ENCODE data around the gene ZDHHC12. TPM values are rescaled to one million over a fixed set of nuclear protein-coding genes. Genes with fewer than 3 reads are reported as not detected.

The ZDHHC12 gene
- total and polyA plus RNA-seq, 2 of the 13 experiments (the other 11 are each of a cell fraction or from before 2014, with no cell fraction given): 25.4 to 28.0 TPM

- TF ChIP-seq MYPOP (CRISPR knock-in tag; IDR thresholded peaks at IDR 0.05) (peak; percentile 84), ZNF841 (CRISPR knock-in tag; IDR thresholded peaks at IDR 0.05; ENCODE audit: borderline replicate concordance) (no peak), PRDM10 (CRISPR knock-in tag; IDR thresholded peaks at IDR 0.05; ENCODE audit: low read depth) (0 out of 2 replicates have a peak, but pooled peaks have one; percentile 52), TRAFD1 (CRISPR knock-in tag; IDR thresholded peaks at IDR 0.05; ENCODE audit: borderline replicate concordance) (no peak), POLR2AphosphoS2 (IDR thresholded peaks at IDR 0.05; ENCODE audit: low read depth, low read length) (no peak), ZIK1 (CRISPR knock-in tag; IDR thresholded peaks at IDR 0.05; ENCODE audit: borderline replicate concordance, low read depth) (peak; percentile 80; the same call in 1 of the 2 replicates), CSRNP1 (CRISPR knock-in tag; IDR thresholded peaks at IDR 0.05) (peak; percentile 87; the same call in 1 of the 2 replicates), ZNF781 (CRISPR knock-in tag; IDR thresholded peaks at IDR 0.05; ENCODE audit: borderline replicate concordance, not compliant biosample characterization) (peak; percentile 4), NCOA1 (CRISPR knock-in tag; IDR thresholded peaks at IDR 0.05) (peak; percentile 96), ZNF121 (CRISPR knock-in tag; IDR thresholded peaks at IDR 0.05) (peak; percentile 65; the same call in 1 of the 2 replicates), MED1 (CRISPR knock-in tag; IDR thresholded peaks at IDR 0.05) (peak; percentile 70), ZNF414 (CRISPR knock-in tag; IDR thresholded peaks at IDR 0.05) (peak; percentile 98), RFX5 (IDR thresholded peaks at IDR 0.05; ENCODE audit: low read depth, low read length) (peak; percentile 79), KDM5A (IDR thresholded peaks at IDR 0.05; ENCODE audit: borderline replicate concordance, low read length) (peak; percentile 86), TP53 (CRISPR knock-in tag; conservative IDR thresholded peaks at IDR 0.05) (no peak), NR1H2 (CRISPR knock-in tag; IDR thresholded peaks at IDR 0.05; ENCODE audit: borderline replicate concordance, low read depth) (no peak), MLX (CRISPR knock-in tag; IDR thresholded peaks at IDR 0.05) (0 out of 2 replicates have a peak, but pooled peaks have one; percentile 32)
These were observed 48.0 kb upstream of the ZDHHC12 start, which contains the start of gene ZER1 (continued) for GRCh38 chr9:128771745-128772519.

Data from HepG2 (cell line).